IPS DF 19.7 (cell line): ENCODE measurements around the gene GPC5.

ENCODE experiments used
- DNase-seq: peaks from one replicate; pipeline ENCODE4 v3.0.0-alpha.2; 2013; ENCODE audit warnings: low read depth, low spot score

GPC5 gene

GRCh38 chr13:92137520-92137919, 739.1 kb downstream of the GPC5 start:
- no peak for DNase-seq

DNA sequence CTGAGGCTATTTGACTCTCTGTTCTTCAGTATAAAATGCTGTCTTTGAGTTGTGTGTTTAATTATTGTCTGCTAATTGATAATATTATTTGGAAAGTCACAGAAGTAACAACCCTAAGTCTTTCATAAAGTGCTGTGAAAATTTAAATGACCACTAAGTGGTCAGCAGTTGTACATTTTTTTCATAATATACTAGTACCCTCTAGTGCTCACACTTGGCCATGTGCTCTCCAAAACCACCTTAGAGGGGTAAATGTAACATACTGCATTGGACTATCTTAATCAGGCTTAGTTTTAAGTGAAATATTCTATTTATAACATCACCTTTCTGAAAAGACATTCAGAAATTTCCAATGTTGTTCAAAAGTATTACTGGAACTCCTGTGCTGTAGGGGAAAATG, 745.3 kb downstream of the GPC5 start:
- DNase-seq: no peak

DNA sequence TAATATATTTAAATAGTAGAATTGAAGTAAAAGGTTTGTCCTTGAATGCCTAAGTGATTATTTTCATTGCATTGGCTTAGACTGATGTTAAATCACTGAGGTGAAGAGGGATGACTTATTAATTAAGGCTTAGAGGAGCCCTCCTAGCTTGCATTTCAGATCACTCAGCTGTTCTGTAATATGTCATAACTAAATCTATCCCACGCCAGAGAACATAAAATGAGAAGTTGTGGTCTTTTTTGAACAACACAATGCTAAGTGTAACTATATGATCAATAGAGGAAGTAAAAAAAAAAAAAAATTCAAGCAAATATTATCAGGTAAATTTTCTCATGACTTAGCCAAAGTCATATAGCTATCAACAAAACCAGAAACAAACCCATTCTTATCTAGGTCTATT, 752.2 kb downstream of the GPC5 start:
- no peak for DNase-seq

DNA sequence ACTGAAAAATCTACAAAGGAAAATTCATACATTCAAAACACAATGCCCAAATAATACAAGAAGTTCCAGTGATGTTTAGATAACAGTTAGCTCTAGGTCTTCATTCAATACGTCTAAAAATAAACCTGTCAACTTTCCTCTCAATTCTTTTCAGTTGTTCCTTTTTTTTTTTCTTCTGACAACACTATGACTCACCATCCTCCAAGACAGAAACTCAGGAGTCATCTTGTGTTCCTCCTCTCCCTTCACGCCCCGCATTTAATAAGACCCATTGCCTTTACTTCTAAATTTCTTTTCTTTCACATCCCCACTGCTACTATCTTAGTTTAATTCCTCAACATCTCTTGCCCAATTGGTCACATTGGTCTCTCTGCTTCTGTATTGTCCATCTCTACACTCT, 759.9 kb downstream of the GPC5 start:
- no peak for DNase-seq

GRCh38 chr13:92164822-92165221, 766.4 kb downstream of the GPC5 start:
- DNase-seq: no peak

DNA sequence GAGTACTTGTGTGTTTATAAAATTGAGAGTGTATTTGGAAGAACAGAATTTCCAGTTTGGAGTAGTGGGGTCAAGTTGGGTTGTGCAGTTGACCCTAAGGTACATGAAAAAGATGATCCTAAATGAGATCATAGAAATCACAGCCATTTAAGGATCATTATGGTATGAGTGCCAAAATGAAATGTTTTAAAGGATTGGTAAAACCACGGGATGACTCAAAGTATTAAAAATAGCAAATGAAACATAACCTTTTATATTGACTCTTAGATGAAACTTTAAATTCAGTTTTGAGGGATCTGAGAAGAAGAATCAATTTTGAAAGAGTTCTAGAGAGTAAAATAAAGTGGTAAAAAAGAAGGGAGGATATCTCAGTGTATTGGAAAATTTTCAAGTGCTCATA, 773.8 kb downstream of the GPC5 start:
- no peak for DNase-seq

- DNase-seq: no peak
Measured at GRCh38 chr13:92173254-92173653, 774.8 kb downstream of the GPC5 start.

DNA sequence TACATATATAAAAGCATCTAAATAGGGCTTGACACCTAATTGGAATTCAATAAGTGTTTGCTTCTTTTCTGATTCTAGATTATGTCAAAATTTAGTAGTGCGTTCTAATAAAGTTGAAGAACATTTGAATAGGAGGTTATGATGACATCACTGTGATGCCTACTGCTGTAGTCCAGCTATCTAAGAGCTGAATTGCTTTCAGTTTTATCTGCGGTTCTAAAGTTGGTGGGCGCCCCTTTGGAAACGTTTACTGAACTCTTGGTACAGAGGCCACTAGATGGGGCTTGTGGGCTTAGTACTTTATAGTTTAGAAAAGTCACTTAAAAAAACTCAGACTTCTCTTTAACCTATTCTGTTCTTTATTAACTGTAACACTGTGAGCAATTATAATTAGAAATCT, 776.9 kb downstream of the GPC5 start:
- DNase-seq: no peak

- no peak for DNase-seq
Measured at GRCh38 chr13:92177966-92178365, 779.5 kb downstream of the GPC5 start.

- DNase-seq: no peak
Measured at GRCh38 chr13:92179223-92179622, 780.8 kb downstream of the GPC5 start.

- no peak for DNase-seq
Measured at GRCh38 chr13:92187378-92187989, 789.1 kb downstream of the GPC5 start.

GRCh38 chr13:92188574-92188973, 790.2 kb downstream of the GPC5 start:
- no peak for DNase-seq

DNA sequence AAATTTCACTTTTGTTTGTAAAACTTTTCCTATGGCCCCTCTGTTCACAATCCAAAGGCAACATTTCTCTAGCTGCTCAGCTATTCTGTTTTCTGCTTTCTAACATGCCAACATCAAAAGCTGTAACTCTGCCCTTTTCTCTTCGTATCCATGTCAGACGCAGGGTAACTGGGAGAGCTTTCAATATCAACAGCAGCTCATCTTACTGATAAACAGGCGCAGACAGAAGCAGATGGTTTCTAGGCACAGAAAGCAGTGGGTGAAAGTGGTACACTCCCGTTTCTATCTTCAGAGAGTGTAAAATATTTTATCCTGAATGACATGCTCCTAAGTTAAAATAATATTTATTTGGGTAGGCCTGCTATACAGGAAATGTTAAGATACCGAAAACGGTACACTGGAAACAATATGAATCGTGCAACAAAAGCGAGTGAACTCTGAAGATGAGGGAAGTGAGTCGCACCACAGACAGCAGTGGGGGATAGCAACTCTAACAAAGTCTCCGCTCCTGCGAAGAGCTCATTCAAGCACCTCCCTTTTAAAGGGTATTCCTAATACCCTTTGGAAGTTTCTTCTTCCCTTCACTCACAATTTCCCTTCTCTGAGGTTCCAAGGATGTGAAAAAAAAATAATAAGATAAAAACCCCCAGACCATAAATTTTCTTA, 798.3 kb downstream of the GPC5 start:
- DNase-seq: no peak

DNA sequence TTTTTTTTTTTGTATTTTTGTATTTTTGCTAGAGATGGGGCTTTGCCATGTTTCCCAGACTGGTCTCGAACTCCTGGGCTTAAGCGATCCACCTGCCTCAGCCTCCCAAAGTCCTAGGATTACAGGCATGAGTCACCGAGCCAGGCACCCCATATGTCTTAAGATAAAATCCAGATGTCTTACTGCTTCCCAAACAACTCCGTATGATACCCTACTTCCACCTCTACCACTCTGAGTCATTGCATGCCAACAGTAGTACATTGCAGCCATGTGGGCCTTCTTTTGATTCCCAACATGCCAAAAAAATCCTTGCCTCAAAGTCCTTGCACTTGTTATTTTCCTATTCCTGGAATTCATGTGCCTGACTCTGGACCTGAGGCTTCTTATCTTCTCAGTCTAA, 799.2 kb downstream of the GPC5 start:
- DNase-seq: no peak

- DNase-seq: no peak
Measured at GRCh38 chr13:92218615-92219014, 820.2 kb downstream of the GPC5 start.

DNA sequence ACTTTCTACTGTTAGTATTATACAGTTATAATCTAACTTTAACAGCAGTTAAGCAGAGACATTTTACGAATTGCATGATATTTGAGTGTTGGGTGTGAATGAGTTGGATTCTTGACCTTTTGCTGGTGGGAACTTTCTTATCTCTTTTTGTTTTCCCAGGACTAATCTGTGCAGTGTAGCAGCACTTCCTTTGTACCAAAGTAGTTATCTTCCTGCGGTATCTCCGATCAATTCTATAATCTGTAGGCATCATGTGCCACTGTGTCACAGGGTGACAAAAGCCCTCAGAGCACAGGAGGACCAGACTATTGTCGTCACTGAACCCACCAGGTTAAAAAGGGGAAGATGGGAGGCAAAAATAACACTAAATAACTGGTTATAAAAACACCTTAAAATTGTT, 823.5 kb downstream of the GPC5 start:
- DNase-seq: no peak

- DNase-seq: no peak
Measured at GRCh38 chr13:92224052-92224821, 825.8 kb downstream of the GPC5 start.

GRCh38 chr13:92224825-92225224, 826.4 kb downstream of the GPC5 start:
- no peak for DNase-seq

GRCh38 chr13:92225861-92226260, 827.4 kb downstream of the GPC5 start:
- DNase-seq: no peak

DNA sequence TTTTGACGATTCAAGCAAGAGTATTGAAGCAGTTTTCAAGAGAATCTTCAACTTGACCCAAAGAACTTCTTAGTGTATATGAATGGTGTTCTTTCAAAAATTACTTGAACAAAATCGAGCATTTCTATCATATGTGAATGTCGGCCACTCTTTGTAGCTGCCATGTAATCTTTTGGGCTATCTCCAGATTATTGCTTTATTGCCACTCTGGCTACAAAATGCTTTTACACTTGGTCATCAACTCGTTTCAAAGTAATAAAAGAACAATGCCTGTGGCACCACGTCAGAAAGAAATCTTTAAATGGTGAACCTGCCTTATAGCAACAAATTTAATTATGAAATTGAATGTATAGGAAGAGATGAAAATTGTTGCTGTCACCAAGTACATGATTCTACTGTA, 834.5 kb downstream of the GPC5 start:
- no peak for DNase-seq

- no peak for DNase-seq
Measured at GRCh38 chr13:92251671-92252210, 853.3 kb downstream of the GPC5 start.

GRCh38 chr13:92255526-92255925, 857.1 kb downstream of the GPC5 start:
- DNase-seq: no peak

- no peak for DNase-seq
Measured at GRCh38 chr13:92256211-92256610, 857.8 kb downstream of the GPC5 start.
